PFSK-1 (cell line): ENCODE measurements around the gene NPAS4.

Experiments
- FOXP2 ChIP-seq: optimal IDR thresholded peaks from 2 replicates; pipeline ENCODE3; 2011; ENCODE audit warnings: borderline replicate concordance, control low read depth, inconsistent platforms; ENCODE audit not compliant: insufficient read depth; ENCODE audit errors: extremely low read length, extremely low read depth
- POLR2AphosphoS5 ChIP-seq: IDR thresholded peaks from 2 replicates; pipeline ENCODE4 v1.6.1; 2012; ENCODE audit warnings: low read depth, mild to moderate bottlenecking, control low read depth, low read length, moderate library complexity
- SIN3A ChIP-seq: IDR thresholded peaks from 2 replicates; pipeline ENCODE4 v1.6.1; 2012; ENCODE audit warnings: mild to moderate bottlenecking, low read length, moderate library complexity, borderline replicate concordance; ENCODE audit not compliant: insufficient read depth
- TAF1 ChIP-seq: IDR thresholded peaks from 2 replicates; pipeline ENCODE4 v1.6.1; 2012; ENCODE audit warnings: low read length, control low read depth, borderline replicate concordance; ENCODE audit not compliant: insufficient read depth
- TF ChIP-seq, protein P1 (sequence below), 2 experiments: IDR thresholded peaks; 2 replicates each; pipeline versions ENCODE4 v1.6.1 to v1.8.0; 2011 to 2012; ENCODE audit warnings: low read depth in 2 of 2, low read length in 2 of 2, control low read depth in 1 of 2, inconsistent platforms in 1 of 2, mild to moderate bottlenecking in 1 of 2, moderate library complexity in 1 of 2; ENCODE audit not compliant: insufficient read depth in 1 of 2

The NPAS4 gene

DNA sequence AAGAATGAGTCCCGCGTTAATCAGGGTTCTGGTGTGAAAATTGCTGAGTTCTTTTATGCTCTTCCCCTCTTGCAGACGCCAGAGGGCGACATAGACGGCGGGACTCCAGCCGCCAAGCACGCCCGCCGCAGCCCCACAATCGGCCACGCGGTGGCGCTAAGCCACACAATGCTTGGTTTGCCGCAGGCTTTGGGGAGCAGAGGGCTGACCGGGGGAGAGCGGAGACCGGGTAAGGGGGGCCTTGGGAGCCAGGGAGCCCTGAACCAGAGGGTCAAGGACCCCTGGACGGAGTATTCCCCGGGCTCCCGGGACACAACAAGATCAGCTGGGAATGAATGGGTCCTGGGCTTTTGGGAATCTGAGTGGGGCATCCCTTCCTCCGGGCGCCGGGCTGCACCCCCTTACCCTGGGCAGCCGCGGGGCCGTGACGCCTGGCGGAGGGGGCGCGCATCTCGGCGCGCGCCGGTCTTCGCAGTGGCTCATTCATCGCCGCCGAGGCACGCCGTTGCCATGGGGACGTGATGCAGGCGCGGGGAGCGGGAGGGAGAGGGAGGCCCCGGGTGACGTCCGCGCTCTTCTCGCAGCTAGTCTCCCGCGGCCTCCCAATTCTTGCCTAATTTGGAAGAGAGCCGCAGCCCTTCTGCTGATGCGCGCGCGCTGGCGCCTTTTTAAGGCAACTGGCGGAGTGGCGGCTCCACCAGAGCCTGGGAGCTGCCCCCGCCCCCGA, 12.2 kb upstream of the NPAS4 start:
- TF ChIP-seq TAF1 (no peak), FOXP2 (peak; percentile 41)
- TF ChIP-seq, protein P1, sequence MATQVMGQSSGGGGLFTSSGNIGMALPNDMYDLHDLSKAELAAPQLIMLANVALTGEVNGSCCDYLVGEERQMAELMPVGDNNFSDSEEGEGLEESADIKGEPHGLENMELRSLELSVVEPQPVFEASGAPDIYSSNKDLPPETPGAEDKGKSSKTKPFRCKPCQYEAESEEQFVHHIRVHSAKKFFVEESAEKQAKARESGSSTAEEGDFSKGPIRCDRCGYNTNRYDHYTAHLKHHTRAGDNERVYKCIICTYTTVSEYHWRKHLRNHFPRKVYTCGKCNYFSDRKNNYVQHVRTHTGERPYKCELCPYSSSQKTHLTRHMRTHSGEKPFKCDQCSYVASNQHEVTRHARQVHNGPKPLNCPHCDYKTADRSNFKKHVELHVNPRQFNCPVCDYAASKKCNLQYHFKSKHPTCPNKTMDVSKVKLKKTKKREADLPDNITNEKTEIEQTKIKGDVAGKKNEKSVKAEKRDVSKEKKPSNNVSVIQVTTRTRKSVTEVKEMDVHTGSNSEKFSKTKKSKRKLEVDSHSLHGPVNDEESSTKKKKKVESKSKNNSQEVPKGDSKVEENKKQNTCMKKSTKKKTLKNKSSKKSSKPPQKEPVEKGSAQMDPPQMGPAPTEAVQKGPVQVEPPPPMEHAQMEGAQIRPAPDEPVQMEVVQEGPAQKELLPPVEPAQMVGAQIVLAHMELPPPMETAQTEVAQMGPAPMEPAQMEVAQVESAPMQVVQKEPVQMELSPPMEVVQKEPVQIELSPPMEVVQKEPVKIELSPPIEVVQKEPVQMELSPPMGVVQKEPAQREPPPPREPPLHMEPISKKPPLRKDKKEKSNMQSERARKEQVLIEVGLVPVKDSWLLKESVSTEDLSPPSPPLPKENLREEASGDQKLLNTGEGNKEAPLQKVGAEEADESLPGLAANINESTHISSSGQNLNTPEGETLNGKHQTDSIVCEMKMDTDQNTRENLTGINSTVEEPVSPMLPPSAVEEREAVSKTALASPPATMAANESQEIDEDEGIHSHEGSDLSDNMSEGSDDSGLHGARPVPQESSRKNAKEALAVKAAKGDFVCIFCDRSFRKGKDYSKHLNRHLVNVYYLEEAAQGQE (IDR thresholded peaks at IDR 0.05; ENCODE audit: insufficient read depth in 1 of 2, low read depth in 2 of 2, low read length in 2 of 2), result peak; percentile 75 to 83

DNA sequence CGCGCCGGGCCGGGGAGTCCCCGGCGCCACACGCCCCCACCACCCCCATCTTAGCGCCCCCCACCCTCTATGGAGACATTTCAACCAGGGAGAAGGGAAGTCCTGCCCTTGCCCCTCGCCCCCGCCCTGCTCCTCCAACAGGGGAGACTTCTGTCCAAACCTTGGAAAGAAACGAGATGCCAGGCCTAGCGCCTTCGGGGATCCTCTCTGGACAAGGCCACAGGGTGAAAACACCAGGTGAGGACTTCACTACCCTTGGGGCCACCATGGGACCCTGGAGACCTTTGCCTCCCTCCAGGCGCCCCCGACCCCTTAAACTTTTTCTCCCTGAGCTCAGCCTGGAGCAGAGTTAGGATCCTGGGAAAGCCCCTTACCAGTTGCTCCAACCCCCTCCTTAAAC, 11.6 kb upstream of the NPAS4 start:
- no peak for TF ChIP-seq TAF1
- TF ChIP-seq, protein P1 (IDR thresholded peaks at IDR 0.05; ENCODE audit: insufficient read depth in 1 of 2, low read depth in 2 of 2, low read length in 2 of 2), result no peak
- no peak for TF ChIP-seq POLR2AphosphoS5
- TF ChIP-seq FOXP2, result no peak
- no peak for TF ChIP-seq SIN3A

DNA sequence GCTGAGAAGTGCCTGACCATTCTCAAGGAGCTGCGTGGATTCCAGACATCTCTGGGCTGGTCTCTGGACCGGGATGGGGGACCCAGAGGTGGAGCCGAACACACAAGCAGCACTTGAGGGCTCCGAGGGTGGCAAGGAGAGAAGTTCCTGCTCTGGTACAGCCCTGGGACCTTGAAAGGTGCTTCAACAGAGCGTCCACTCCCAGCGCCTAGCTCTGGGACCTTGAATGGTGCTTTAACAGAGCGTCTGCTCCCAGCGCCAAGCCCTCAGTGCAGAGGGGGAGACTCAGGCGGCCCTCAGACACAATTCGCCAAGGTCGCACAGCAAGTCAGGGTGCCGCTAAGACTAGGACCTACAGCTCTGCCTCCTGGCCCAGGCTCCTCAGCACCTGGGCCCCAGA, 10.6 kb upstream of the NPAS4 start:
- TF ChIP-seq POLR2AphosphoS5 (no peak), TAF1 (no peak), SIN3A (no peak), FOXP2 (no peak)
- TF ChIP-seq, protein P1 (IDR thresholded peaks at IDR 0.05; ENCODE audit: insufficient read depth in 1 of 2, low read depth in 2 of 2, low read length in 2 of 2), result no peak

DNA sequence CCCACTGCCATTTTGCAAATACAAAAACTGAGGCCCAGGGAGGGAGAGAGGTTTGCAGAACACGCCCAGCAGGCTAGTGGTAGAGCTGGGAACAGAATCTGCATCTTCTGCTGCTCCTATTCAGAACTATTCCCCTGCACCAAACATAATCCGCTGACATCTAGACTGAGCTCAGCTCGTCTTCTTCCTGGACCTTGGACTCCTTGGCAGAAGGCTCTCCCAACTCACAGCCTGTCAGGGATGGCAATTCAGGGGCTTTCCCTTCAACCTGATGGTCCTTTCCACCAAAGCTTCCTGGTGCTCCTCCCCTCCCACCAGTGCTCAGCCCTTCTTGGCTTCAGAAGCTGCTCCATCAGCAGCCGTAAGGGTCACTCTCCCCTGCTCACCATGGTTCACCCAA, 9.5 kb upstream of the NPAS4 start:
- TF ChIP-seq SIN3A (no peak), FOXP2 (no peak), TAF1 (no peak), POLR2AphosphoS5 (no peak)
- TF ChIP-seq, protein P1 (IDR thresholded peaks at IDR 0.05; ENCODE audit: insufficient read depth in 1 of 2, low read depth in 2 of 2, low read length in 2 of 2), result no peak
